ENCODE results near the gene REXO1.

The REXO1 gene

GRCh38 chr19:1766800-1767352, 81.4 kb downstream of the REXO1 start:
- no peak for DNase-seq

DNA sequence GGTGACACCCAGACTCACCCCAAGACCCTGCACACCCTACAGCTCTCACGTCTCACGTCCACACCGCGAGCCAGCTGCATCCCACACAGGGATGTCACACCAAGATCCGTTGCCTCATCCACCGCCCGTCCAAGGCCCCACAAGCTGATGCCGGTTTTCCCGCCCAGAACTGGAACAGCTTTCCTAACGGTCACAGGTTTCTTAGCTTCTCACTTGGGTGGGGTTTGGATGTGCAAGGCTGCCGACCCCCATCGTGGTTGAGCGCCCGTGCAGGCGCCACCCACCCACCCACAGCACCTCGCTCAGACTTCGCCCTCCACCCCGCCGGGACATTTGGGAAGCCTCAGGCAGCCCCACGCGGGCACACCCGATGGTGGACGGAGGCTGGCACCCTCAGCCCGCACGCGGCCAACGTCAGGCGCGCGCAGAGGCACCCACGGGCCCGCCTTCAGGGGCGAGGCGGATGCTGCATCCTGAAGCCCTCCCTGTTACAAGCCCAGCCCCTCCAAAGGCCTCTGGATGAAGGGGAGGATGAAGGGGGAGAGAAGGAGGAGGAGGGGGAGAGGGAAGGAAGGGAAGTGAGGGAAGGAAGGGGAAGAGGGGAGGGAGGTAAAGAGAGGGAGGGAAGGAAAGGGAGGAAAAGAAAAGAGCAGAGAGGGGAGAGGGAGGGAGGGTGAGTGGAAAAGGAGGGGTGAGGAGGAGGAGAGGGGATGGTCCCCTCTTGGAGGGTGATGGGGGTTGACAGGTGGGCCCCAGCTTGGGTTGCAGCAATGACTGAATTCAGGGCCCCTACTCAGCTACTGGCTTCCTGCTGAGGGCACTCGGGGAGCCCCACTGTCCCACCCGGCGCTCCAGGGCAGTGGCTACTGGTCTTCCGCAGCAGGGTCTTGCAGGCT, 82.1 kb downstream of the REXO1 start:
- DNase-seq = no peak

Data from right kidney (tissue), 1 donor.